ENCODE results near the gene LTBP1. TPM values are rescaled to one million over a fixed set of nuclear protein-coding genes. Genes with fewer than 3 reads are reported as not detected.

Gene LTBP1
- total and polyA plus RNA-seq, 2 of the 13 experiments (the other 11 are each of a cell fraction or from before 2014, with no cell fraction given): 0.12 to 0.22 TPM

DNA sequence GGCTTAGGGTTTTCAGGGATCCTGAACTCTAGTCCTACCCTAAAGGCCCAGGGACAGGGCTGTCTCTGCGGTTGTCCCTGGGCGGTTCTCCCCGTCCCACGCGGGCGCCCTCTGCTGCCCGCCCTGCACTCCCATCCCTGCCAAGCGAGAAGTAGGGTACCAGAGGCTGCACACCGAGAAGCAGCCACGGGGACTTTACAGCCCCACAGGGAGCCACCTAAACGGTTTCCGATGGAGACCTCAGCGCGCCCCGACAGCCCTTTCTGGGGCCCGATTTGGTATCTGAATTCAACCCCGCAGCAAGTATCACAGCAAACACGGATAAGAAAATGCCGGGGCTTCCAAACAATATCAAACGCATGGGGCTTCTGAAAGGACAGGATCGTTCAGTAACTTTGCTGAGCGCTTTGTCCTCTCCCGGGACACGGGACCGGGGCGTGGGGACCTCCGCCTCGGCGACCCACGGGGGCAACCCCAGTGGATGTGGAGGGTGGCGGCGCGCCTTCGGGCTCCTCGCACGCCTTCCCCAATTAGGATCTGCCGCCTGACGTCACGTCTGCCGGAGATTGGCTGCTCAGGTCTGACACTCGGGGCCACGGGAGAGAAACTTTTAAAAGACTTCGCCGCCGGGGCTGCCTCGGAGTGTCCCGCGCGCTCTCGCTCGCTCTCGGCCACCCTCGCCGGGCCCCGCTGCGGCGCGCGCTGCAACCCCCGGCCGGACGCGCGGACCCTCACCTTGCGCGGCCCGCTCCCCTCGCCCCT lies at the start of gene LTBP1 (continued):
- no peak for TF ChIP-seq MTF1 (CRISPR knock-in tag; IDR thresholded peaks at IDR 0.05)
- TF ChIP-seq SIX4 (CRISPR knock-in tag; IDR thresholded peaks at IDR 0.05): no peak
- TF ChIP-seq TCF7 (IDR thresholded peaks at IDR 0.05; ENCODE audit: low read depth): no peak
- no peak for TF ChIP-seq ARID3A (IDR thresholded peaks at IDR 0.05; ENCODE audit: low read depth, low read length)
- TF ChIP-seq DPF2 (CRISPR knock-in tag; IDR thresholded peaks at IDR 0.05; ENCODE audit: borderline replicate concordance, low read depth): no peak
- no peak for TF ChIP-seq ZSCAN29 (CRISPR knock-in tag; conservative IDR thresholded peaks at IDR 0.05)
- no peak for TF ChIP-seq MLLT10 (CRISPR knock-in tag; IDR thresholded peaks at IDR 0.05)
- TF ChIP-seq KLF9 (CRISPR knock-in tag; IDR thresholded peaks at IDR 0.05; ENCODE audit: low read depth): no peak
- no peak for TF ChIP-seq ZFX (CRISPR knock-in tag; IDR thresholded peaks at IDR 0.05; ENCODE audit: low read depth)
- TF ChIP-seq DRAP1 (CRISPR knock-in tag; IDR thresholded peaks at IDR 0.05): no peak
- no peak for TF ChIP-seq CHCHD3 (CRISPR knock-in tag; IDR thresholded peaks at IDR 0.05)
- TF ChIP-seq MZF1 (CRISPR knock-in tag; IDR thresholded peaks at IDR 0.05; ENCODE audit: borderline replicate concordance): no peak
- peak; percentile 36; the same call in 1 of the 2 replicates for TF ChIP-seq ZMYM4 (CRISPR knock-in tag; IDR thresholded peaks at IDR 0.05)
- TF ChIP-seq HOXA7 (CRISPR knock-in tag; IDR thresholded peaks at IDR 0.05): no peak
- peak; percentile 30; the same call in 1 of the 2 replicates for TF ChIP-seq HNF1B (CRISPR knock-in tag; IDR thresholded peaks at IDR 0.05)
- peak; percentile 61; the same call in 1 of the 2 replicates for TF ChIP-seq FOXC1 (CRISPR knock-in tag; IDR thresholded peaks at IDR 0.05; ENCODE audit: borderline replicate concordance)
- no peak for TF ChIP-seq THAP7 (CRISPR knock-in tag; IDR thresholded peaks at IDR 0.05)
- TF ChIP-seq, protein P1, sequence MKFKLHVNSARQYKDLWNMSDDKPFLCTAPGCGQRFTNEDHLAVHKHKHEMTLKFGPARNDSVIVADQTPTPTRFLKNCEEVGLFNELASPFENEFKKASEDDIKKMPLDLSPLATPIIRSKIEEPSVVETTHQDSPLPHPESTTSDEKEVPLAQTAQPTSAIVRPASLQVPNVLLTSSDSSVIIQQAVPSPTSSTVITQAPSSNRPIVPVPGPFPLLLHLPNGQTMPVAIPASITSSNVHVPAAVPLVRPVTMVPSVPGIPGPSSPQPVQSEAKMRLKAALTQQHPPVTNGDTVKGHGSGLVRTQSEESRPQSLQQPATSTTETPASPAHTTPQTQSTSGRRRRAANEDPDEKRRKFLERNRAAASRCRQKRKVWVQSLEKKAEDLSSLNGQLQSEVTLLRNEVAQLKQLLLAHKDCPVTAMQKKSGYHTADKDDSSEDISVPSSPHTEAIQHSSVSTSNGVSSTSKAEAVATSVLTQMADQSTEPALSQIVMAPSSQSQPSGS (CRISPR knock-in tag; IDR thresholded peaks at IDR 0.05): no peak
- TF ChIP-seq ZNF432 (CRISPR knock-in tag; IDR thresholded peaks at IDR 0.05; ENCODE audit: borderline replicate concordance): no peak
- no peak for TF ChIP-seq CHD2 (IDR thresholded peaks at IDR 0.05; ENCODE audit: low read depth, low read length)
- no peak for TF ChIP-seq SOX5 (CRISPR knock-in tag; IDR thresholded peaks at IDR 0.05; ENCODE audit: borderline replicate concordance)
- TF ChIP-seq FOXP1 (IDR thresholded peaks at IDR 0.05): no peak
- TF ChIP-seq FOXP1 (CRISPR knock-in tag; IDR thresholded peaks at IDR 0.05): no peak
- TF ChIP-seq GRHL1 (CRISPR knock-in tag; conservative IDR thresholded peaks at IDR 0.05): no peak

Data from HepG2 (cell line).